Kidney epithelial cell (primary cell): ENCODE results near the gene DTWD2. TPM values are rescaled to one million over a fixed set of nuclear protein-coding genes. Genes with fewer than 3 reads are reported as not detected.

Experiments
- DNase-seq: peaks from one replicate; pipeline ENCODE4 v3.0.0-alpha.2; 2010; ENCODE audit warnings: low read depth
- H3K27me3 ChIP-seq: 2 replicates; pipeline ENCODE4 v1.6.0; 2011; ENCODE audit warnings: low read length; ENCODE audit not compliant: control insufficient read depth, insufficient read depth
- H3K36me3 ChIP-seq: 2 replicates; pipeline ENCODE4 v1.5.1; 2011; ENCODE audit warnings: low read length; ENCODE audit not compliant: control insufficient read depth, insufficient read depth
- H3K4me3 ChIP-seq: 2 replicates; pipeline ENCODE4 v1.5.1; 2011; ENCODE audit warnings: low read depth, mild to moderate bottlenecking, control low read depth, low read length
- total RNA-seq: library from RNA; depleted of rRNA; stranded (reverse); fragments of >200 nt; gene quantifications from 2 replicates; pipeline ENCODE4 v1.2.3, GENCODE V29; 2015
- TF ChIP-seq, protein P1 (sequence below): IDR thresholded peaks from 2 replicates; pipeline ENCODE4 v1.5.1; 2011; ENCODE audit warnings: mild to moderate bottlenecking, moderate library complexity, low read length, control low read depth, inconsistent platforms; ENCODE audit not compliant: insufficient read depth, poor library complexity, severe bottlenecking

The DTWD2 gene
- total RNA-seq, 1 donor from 2014 or later = 7.9 TPM

DNA sequence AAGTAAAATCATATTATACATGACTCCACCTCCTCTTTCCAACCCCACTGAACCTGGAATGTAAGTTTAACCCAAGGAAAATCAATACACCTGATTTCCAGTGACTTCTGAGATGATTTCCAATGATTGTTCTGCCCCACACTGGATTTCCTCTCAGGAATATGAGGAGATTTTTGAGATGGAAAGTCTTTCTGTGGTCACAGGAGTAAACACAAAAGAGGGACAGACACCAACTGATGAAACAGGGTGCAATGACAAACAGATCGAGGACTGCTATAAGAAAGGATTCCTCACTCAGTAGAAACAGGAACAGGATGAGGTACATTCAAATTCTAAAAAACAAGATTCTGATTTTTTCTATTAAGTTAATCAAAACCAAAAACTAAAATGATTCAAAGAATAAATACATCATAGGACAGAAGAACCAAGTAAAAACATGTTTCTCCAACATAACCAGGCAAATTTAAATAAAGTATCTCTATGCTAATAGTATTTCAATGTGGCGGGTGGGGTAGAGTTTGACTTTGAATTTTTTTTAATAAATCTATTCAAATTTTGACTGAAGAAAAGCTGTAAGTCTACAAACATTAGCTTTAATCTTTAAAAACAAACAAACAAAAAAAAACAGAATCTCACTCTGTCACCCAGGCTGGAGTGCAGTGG lies 42.1 kb downstream of the DTWD2 start:
- DNase-seq = no peak
- Histone ChIP-seq H3K27me3 (no peaks in the 10 kb centered on the region), H3K36me3 (no peaks in the 10 kb centered on the region), H3K4me3 (no peak overlapping the region)
- TF ChIP-seq, protein P1, sequence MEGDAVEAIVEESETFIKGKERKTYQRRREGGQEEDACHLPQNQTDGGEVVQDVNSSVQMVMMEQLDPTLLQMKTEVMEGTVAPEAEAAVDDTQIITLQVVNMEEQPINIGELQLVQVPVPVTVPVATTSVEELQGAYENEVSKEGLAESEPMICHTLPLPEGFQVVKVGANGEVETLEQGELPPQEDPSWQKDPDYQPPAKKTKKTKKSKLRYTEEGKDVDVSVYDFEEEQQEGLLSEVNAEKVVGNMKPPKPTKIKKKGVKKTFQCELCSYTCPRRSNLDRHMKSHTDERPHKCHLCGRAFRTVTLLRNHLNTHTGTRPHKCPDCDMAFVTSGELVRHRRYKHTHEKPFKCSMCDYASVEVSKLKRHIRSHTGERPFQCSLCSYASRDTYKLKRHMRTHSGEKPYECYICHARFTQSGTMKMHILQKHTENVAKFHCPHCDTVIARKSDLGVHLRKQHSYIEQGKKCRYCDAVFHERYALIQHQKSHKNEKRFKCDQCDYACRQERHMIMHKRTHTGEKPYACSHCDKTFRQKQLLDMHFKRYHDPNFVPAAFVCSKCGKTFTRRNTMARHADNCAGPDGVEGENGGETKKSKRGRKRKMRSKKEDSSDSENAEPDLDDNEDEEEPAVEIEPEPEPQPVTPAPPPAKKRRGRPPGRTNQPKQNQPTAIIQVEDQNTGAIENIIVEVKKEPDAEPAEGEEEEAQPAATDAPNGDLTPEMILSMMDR = no peak

DNA sequence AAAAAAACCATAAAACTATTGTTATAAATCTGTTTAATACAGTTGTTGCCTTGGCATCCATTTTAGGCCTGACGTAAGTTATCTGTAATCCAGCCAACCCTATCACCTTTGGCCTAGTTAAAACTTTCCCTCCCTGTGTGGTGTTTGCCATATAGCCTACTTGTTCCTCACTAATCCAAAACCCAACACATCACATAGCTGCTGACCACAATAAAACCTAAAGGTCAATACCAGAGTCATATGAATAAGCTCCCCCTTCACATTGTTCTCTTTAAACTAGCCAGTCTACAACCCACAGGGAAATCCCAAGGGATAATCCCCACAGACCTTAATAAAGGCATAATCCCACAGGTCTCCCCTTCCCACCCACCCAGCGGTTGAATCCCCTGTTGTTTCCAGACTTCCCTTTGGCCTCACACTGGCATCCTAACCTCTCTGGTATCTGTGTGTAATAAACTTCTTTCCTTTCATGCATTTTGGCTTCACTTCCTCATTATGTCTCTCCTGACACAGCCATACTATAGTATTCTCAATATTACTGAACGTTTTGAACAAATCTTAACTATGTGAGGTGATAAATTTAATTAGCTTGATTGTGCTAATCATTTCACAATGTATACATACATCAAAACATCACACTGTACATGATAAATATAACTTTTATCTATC lies 50.8 kb downstream of the DTWD2 start:
- no peak for DNase-seq
- no peak overlapping the region for H3K4me3 ChIP-seq
- TF ChIP-seq, protein P1 = no peak

DNA sequence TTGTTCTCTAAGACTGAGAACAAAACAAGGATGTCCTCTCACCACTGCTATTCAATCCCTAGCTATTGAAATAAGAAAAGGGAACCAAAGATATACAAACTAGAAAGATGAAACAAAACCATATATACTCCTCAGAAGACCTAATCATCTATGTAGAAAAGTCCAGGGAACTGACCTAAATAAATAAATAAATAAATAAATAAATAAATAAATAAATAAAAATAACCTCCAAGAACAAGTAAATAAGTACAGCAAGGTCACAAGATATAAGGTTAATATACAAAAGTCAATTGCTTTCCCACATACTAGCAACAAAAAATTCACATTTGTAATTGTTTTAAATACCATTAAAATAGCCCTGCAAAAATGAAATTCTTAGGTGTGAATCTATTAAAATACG lies 54.6 kb downstream of the DTWD2 start:
- DNase-seq = no peak
- Histone ChIP-seq H3K36me3 (no peaks in the 10 kb centered on the region), H3K27me3 (no peaks in the 10 kb centered on the region), H3K4me3 (no peak overlapping the region)
- TF ChIP-seq, protein P1 = no peak

More for the DNA sequence above, 50.8 kb downstream of the DTWD2 start:
- no peaks in the 10 kb centered on the region for H3K27me3 ChIP-seq
- H3K36me3 ChIP-seq = no peaks in the 10 kb centered on the region

DNA sequence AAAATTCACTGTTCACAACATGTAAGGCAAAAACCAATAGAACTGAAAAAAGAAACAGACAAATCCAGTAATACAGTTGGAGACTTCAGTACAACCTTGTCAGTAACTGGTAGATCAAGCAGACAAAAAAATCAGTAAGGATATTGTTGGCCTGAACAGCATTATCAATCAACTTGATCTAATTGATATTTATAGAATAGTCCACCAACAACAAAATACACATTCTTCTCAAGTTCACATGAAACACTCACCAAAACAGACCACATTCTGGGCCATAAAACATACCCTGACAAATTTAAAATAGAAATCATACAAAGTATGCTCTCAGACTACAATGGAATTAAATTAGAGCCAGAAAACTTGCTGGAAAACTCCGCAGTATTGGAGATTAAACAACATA lies 56.8 kb downstream of the DTWD2 start:
- no peak for DNase-seq
- TF ChIP-seq, protein P1 = no peak
- Histone ChIP-seq H3K27me3 (no peaks in the 10 kb centered on the region), H3K36me3 (no peaks in the 10 kb centered on the region), H3K4me3 (no peak overlapping the region)

DNA sequence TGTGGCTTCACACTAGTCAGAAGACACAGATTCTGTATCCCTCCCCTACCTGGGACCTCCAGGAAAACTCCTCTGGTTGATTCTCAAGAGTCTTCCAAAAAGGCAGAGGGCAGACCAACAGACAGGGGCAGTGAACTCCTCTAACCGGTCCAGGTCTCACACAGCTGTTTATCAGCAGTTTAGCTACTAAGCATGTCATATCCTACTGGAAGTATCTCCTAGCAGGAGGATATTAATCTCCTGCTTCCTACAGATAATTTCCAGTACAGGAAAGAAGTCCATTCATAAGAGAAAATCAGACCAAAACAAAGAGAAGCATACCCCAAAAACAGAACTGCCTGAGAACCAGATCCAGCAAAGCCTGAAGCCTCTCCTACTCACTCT lies 64.3 kb downstream of the DTWD2 start:
- TF ChIP-seq, protein P1 = no peak

More for the DNA sequence above, 64.3 kb downstream of the DTWD2 start:
- DNase-seq = no peak
- Histone ChIP-seq H3K36me3 (no peaks in the 10 kb centered on the region), H3K4me3 (no peak overlapping the region), H3K27me3 (no peaks in the 10 kb centered on the region)
